K562 (cell line): ENCODE data around the gene CCDC70. TPM values are rescaled to one million over a fixed set of nuclear protein-coding genes. Genes with fewer than 3 reads are reported as not detected.
A peak's percentile ranks its signal among the peaks of the same experiment; 100 is the strongest.

ENCODE experiments used
- CCAR2 ChIP-seq: fragments of 200-400 bp; formaldehyde crosslinking; IDR thresholded peaks from 2 replicates; pipeline ENCODE4 v1.6.1; 2017; ENCODE audit warnings: mild to moderate bottlenecking, low read depth, low read length
- EGR1 ChIP-seq: fragments of 450-650 bp; conservative IDR thresholded peaks from 2 replicates; pipeline ENCODE4 v1.6.1; 2017; ENCODE audit warnings: mild to moderate bottlenecking
- FOSL1 ChIP-seq: fragments of 200-800 bp; sonication (Bioruptor generic); conservative IDR thresholded peaks from 2 replicates; pipeline ENCODE4 v1.6.1; 2016; ENCODE audit warnings: missing genetic modification characterization, missing compliant biosample characterization
- MYC ChIP-seq, 2 experiments: fragments of 250-450 bp in 1 of 2; sonication (Bioruptor Pico) in 1 of 2; IDR thresholded peaks; 2 replicates each; pipeline versions ENCODE4 v1.5.1 to v1.6.1; 2012 to 2021; ENCODE audit warnings: low read depth in 2 of 2, borderline replicate concordance in 1 of 2, improper control_type of control experiment in 1 of 2, low read length in 1 of 2, mild to moderate bottlenecking in 1 of 2, moderate library complexity in 1 of 2
- NFRKB ChIP-seq: fragments of 450-650 bp; IDR thresholded peaks from 2 replicates; pipeline ENCODE4 v1.6.1; 2016; ENCODE audit warnings: low read depth
- OTX1 ChIP-seq: fragments of 450-650 bp; formaldehyde crosslinking; IDR thresholded peaks from 2 replicates; pipeline ENCODE4 v1.4.0; 2022; ENCODE audit warnings: mild to moderate bottlenecking
- POLR2AphosphoS2 ChIP-seq: IDR thresholded peaks from 2 replicates; pipeline ENCODE4 v1.6.1; 2012; ENCODE audit warnings: low read length, improper control_type of control experiment
- POLR2G ChIP-seq: fragments of 200-400 bp; formaldehyde crosslinking; IDR thresholded peaks from 2 replicates; pipeline ENCODE4 v1.6.1; 2017; ENCODE audit warnings: low read depth, mild to moderate bottlenecking, antibody characterized with exemption, low read length, moderate library complexity
- POLR3G ChIP-seq: IDR thresholded peaks from 2 replicates; pipeline ENCODE4 v1.6.1; 2011; ENCODE audit not compliant: insufficient read length, insufficient replicate concordance; ENCODE audit errors: extremely low read depth
- PURB ChIP-seq: sonication (generic); formaldehyde crosslinking; IDR thresholded peaks from 2 replicates; pipeline ENCODE4 v1.9.0; 2021; ENCODE audit warnings: low read depth, mild to moderate bottlenecking, missing genetic modification reagents
- RBM34 ChIP-seq: fragments of 200-400 bp; formaldehyde crosslinking; IDR thresholded peaks from 2 replicates; pipeline ENCODE4 v1.6.1; 2018; ENCODE audit warnings: low read length, borderline replicate concordance; ENCODE audit not compliant: insufficient read depth
- SAFB ChIP-seq: fragments of 200-400 bp; formaldehyde crosslinking; IDR thresholded peaks from 2 replicates; pipeline ENCODE4 v1.6.1; 2017; ENCODE audit warnings: low read depth, low read length, borderline replicate concordance
- ZBTB7A ChIP-seq: IDR thresholded peaks from 2 replicates; pipeline ENCODE4 v1.6.1; 2011; ENCODE audit warnings: low read depth, mild to moderate bottlenecking, low read length, moderate library complexity, borderline replicate concordance; ENCODE audit not compliant: control insufficient read depth
- polyA plus RNA-seq, 8 experiments: library from polyadenylated mRNA; depleted of rRNA in 4 of 8; stranded (reverse) in 5 of 8; unstranded in 3 of 8; fragments of >200 nt; fragmentation: Nextera tagmentation in 2 of 8; fragmentation: Illumina TruSeq in 1 of 8; extraction: Ambion mirVana in 2 of 8; extraction: Trizol in 1 of 8; gene quantifications; 2 replicates each; pipeline versions ENCODE4 v1.2.1 to v1.2.3, GENCODE V29; 2011 to 2014; ENCODE audit warnings: inconsistent platforms in 1 of 8, missing spikeins in 1 of 8
- total RNA-seq, 7 experiments: library from RNA; depleted of rRNA in 6 of 7; stranded (reverse); fragments of >200 nt in 6 of 7; fragmentation: Illumina TruSeq in 2 of 7; extraction: Trizol in 2 of 7; gene quantifications; 2 replicates each; pipeline versions ENCODE4 v1.2.1 to v1.2.3, GENCODE V29; 2011 to 2021; ENCODE audit warnings: low replicate concordance in 1 of 7
- TF ChIP-seq, protein P1 (sequence below), 2 experiments: IDR thresholded peaks; 2 replicates each; pipeline ENCODE4 v1.6.1; 2011; ENCODE audit warnings: borderline replicate concordance in 1 of 2, control low read depth in 1 of 2, low read depth in 1 of 2, low read length in 1 of 2, mild to moderate bottlenecking in 1 of 2, mixed read lengths in 1 of 2, moderate library complexity in 1 of 2; ENCODE audit not compliant: insufficient read depth in 1 of 2, insufficient read length in 1 of 2, poor library complexity in 1 of 2, severe bottlenecking in 1 of 2; ENCODE audit errors: extremely low read depth in 1 of 2
- TF ChIP-seq, protein P2 (sequence below): fragments of 150-350 bp; conservative IDR thresholded peaks from 2 replicates; pipeline ENCODE4 v1.6.1; 2014; ENCODE audit warnings: low read length
- TF ChIP-seq, protein P3 (sequence below): sonication (generic); formaldehyde crosslinking; IDR thresholded peaks from 2 replicates; pipeline ENCODE4 v1.8.1; 2023; ENCODE audit warnings: mild to moderate bottlenecking, missing genetic modification reagents
- TF ChIP-seq, protein P4 (sequence below): fragments of 250-450 bp; sonication (Bioruptor Pico); IDR thresholded peaks from 2 replicates; pipeline ENCODE4 v1.8.0; 2022; ENCODE audit warnings: moderate library complexity, mild to moderate bottlenecking, inconsistent platforms
- TF ChIP-seq, protein P5 (sequence below): sonication (generic); formaldehyde crosslinking; IDR thresholded peaks from 2 replicates; pipeline ENCODE4 v1.8.0; 2022; ENCODE audit warnings: missing genetic modification reagents, mild to moderate bottlenecking, moderate library complexity, borderline replicate concordance

The CCDC70 gene
- total and polyA plus RNA-seq, 9 of the 15 experiments (the other 6 are each of a cell fraction or from before 2014, with no cell fraction given), result not detected

DNA sequence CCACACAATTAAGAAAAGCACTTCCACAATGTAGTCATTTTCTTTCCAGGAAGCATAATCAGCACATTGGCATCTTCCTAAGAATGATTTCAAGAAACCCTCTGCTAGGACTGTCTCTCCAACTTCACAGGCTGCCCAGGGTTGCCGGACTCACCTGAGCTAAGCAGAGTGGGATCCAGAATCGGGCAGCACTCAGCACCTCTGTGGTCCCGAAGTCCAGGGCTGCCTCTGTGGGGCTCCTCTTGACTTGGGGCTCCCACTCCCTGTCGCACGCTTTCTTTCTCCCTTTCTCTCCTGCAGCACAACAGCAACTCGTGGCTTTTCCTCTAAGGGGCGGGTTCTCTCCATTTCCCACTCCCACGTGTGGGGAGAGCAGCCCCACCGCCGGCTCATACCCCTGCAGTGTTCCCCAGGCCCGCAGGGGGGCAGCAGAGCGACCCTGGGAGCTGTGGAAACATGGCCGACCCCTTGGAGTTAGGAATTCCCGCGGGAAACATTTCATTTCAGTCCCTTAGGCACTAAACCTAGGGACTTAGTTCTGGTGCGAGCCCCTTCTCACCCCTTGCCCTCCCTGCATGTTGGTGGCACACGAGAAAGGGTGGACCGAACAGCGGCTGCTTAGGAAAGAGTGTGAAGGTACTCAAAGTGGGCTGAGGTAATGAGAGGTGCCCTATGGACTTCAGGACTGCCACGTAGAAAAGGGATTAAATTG lies 16.8 kb upstream of the CCDC70 start, which contains the start of gene TMEM272 (continued):
- TF ChIP-seq, protein P1, sequence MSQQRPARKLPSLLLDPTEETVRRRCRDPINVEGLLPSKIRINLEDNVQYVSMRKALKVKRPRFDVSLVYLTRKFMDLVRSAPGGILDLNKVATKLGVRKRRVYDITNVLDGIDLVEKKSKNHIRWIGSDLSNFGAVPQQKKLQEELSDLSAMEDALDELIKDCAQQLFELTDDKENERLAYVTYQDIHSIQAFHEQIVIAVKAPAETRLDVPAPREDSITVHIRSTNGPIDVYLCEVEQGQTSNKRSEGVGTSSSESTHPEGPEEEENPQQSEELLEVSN (IDR thresholded peaks at IDR 0.05; ENCODE audit: borderline replicate concordance in 1 of 2, extremely low read depth in 1 of 2, insufficient read depth in 1 of 2, insufficient read length in 1 of 2, low read depth in 1 of 2, low read length in 1 of 2, poor library complexity in 1 of 2, severe bottlenecking in 1 of 2), result peak in 1 of 2 experiments; percentile 31
- TF ChIP-seq, protein P2, sequence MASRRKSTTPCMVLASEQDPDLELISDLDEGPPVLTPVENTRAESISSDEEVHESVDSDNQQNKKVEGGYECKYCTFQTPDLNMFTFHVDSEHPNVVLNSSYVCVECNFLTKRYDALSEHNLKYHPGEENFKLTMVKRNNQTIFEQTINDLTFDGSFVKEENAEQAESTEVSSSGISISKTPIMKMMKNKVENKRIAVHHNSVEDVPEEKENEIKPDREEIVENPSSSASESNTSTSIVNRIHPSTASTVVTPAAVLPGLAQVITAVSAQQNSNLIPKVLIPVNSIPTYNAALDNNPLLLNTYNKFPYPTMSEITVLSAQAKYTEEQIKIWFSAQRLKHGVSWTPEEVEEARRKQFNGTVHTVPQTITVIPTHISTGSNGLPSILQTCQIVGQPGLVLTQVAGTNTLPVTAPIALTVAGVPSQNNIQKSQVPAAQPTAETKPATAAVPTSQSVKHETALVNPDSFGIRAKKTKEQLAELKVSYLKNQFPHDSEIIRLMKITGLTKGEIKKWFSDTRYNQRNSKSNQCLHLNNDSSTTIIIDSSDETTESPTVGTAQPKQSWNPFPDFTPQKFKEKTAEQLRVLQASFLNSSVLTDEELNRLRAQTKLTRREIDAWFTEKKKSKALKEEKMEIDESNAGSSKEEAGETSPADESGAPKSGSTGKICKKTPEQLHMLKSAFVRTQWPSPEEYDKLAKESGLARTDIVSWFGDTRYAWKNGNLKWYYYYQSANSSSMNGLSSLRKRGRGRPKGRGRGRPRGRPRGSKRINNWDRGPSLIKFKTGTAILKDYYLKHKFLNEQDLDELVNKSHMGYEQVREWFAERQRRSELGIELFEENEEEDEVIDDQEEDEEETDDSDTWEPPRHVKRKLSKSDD, result no peak
- TF ChIP-seq ZBTB7A, result peak; percentile 56; the same call in 1 of the 2 replicates
- no peak for TF ChIP-seq CCAR2
- no peak for TF ChIP-seq PURB
- no peak for TF ChIP-seq FOSL1 (tag)
- TF ChIP-seq POLR2AphosphoS2, result no peak
- peak; percentile 20; the same call in 1 of the 2 replicates for TF ChIP-seq EGR1
- TF ChIP-seq POLR3G, result no peak
- TF ChIP-seq RBM34, result no peak
- peak; percentile 58; the same call in 1 of the 2 replicates for TF ChIP-seq NFRKB
- no peak for TF ChIP-seq POLR2G
- TF ChIP-seq, protein P3, sequence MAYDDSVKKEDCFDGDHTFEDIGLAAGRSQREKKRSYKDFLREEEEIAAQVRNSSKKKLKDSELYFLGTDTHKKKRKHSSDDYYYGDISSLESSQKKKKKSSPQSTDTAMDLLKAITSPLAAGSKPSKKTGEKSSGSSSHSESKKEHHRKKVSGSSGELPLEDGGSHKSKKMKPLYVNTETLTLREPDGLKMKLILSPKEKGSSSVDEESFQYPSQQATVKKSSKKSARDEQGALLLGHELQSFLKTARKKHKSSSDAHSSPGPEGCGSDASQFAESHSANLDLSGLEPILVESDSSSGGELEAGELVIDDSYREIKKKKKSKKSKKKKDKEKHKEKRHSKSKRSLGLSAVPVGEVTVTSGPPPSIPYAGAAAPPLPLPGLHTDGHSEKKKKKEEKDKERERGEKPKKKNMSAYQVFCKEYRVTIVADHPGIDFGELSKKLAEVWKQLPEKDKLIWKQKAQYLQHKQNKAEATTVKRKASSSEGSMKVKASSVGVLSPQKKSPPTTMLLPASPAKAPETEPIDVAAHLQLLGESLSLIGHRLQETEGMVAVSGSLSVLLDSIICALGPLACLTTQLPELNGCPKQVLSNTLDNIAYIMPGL (CRISPR knock-in tag), result no peak
- TF ChIP-seq, protein P4, sequence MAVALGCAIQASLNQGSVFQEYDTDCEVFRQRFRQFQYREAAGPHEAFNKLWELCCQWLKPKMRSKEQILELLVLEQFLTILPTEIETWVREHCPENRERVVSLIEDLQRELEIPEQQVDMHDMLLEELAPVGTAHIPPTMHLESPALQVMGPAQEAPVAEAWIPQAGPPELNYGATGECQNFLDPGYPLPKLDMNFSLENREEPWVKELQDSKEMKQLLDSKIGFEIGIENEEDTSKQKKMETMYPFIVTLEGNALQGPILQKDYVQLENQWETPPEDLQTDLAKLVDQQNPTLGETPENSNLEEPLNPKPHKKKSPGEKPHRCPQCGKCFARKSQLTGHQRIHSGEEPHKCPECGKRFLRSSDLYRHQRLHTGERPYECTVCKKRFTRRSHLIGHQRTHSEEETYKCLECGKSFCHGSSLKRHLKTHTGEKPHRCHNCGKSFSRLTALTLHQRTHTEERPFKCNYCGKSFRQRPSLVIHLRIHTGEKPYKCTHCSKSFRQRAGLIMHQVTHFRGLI (CRISPR knock-in tag), result no peak
- TF ChIP-seq SAFB, result peak; percentile 37; the same call in 1 of the 2 replicates
- TF ChIP-seq MYC (IDR thresholded peaks at IDR 0.05; ENCODE audit: low read depth, low read length), result no peak
- TF ChIP-seq MYC (CRISPR knock-in tag; IDR thresholded peaks at IDR 0.05; ENCODE audit: borderline replicate concordance, low read depth), result no peak
- TF ChIP-seq, protein P5, sequence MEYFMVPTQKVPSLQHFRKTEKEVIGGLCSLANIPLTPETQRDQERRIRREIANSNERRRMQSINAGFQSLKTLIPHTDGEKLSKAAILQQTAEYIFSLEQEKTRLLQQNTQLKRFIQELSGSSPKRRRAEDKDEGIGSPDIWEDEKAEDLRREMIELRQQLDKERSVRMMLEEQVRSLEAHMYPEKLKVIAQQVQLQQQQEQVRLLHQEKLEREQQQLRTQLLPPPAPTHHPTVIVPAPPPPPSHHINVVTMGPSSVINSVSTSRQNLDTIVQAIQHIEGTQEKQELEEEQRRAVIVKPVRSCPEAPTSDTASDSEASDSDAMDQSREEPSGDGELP (CRISPR knock-in tag), result peak; percentile 46; the same call in 1 of the 2 replicates
- no peak for TF ChIP-seq OTX1
